AG04449 (cell line): Measurements from ENCODE around the gene KCNJ15.

Experiments used
- CTCF ChIA-PET: fragments of 350-600 bp; formaldehyde crosslinking; extraction: SDS; loops from one replicate; lab custom pipeline; 2021; ENCODE audit warnings: antibody characterized with exemption; lab: Yijun Ruan, JAX
- POLR2A ChIA-PET: fragments of 400-600, 350-600 bp; formaldehyde crosslinking; extraction: SDS; loops from one replicate; lab custom pipeline; 2020; ENCODE audit warnings: antibody characterized with exemption, inconsistent platforms; lab: Yijun Ruan, JAX
- DNase-seq: peaks from one replicate; pipeline ENCODE4 v3.0.0-alpha.2; 2010; ENCODE audit warnings: low read depth, low spot score
- H3K4me3 ChIP-seq: 2 replicates; pipeline ENCODE4 v1.5.1; 2011; ENCODE audit warnings: low read depth, mild to moderate bottlenecking, control low read depth, low read length
- TF ChIP-seq, protein P1 (sequence below): IDR thresholded peaks from one replicate; pipeline ENCODE4 v1.5.1; 2011; ENCODE audit warnings: mild to moderate bottlenecking, moderate library complexity, low read length, control low read depth, inconsistent platforms; ENCODE audit not compliant: insufficient read depth; ENCODE audit errors: missing control alignments

KCNJ15 gene

DNA sequence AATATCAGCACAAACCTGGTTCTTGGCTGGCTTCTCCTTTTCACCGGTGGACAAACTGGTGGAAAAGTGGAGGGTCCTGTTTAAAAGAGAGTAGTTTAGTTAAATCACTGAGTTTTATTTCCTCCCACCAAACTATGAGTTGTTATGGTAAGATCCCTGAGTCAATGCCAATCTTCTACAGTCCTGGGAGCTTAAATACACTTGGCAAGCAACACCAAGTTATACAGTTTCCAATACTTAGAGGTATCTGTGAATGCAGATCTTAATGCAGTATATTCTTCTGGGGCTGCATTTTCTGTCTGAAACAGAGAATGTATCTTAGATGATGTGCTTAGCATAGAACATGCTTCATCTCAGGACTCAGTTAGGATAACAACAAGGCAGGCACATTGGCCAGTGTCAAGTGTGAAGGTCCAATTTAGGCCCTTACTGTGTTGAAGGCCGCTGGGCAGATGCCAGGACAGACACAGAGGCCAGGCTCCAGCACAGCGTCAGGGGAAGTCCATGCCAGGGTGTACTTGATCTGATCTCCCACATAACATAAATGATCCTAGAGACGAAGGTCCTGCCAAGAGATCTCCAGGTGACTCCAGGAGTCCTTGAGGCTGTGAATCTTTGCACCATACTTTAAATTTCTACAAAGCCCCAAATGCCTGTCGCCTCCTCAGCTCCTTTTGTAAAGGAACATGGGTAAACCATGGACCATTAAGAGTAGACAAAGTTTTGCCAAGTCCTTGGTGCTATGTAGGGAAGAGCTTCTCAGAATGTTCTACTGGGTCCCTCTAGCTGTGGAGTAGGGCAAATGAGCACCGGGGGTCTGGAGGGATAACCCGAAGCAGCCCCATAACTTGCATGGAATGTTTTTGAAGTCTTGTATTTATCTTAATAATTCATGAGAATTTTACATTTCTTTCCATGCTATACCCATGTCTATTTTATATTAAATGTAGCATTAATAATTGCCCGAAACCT lies 76.8 kb downstream of the KCNJ15 start:
- H3K4me3 ChIP-seq, result no peak overlapping the region
- no peak for DNase-seq
- TF ChIP-seq, protein P1, sequence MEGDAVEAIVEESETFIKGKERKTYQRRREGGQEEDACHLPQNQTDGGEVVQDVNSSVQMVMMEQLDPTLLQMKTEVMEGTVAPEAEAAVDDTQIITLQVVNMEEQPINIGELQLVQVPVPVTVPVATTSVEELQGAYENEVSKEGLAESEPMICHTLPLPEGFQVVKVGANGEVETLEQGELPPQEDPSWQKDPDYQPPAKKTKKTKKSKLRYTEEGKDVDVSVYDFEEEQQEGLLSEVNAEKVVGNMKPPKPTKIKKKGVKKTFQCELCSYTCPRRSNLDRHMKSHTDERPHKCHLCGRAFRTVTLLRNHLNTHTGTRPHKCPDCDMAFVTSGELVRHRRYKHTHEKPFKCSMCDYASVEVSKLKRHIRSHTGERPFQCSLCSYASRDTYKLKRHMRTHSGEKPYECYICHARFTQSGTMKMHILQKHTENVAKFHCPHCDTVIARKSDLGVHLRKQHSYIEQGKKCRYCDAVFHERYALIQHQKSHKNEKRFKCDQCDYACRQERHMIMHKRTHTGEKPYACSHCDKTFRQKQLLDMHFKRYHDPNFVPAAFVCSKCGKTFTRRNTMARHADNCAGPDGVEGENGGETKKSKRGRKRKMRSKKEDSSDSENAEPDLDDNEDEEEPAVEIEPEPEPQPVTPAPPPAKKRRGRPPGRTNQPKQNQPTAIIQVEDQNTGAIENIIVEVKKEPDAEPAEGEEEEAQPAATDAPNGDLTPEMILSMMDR, result peak; percentile 22
- ChIA-PET POLR2A (no interaction called here), CTCF (interaction anchor here (0.7 to 2.7 kb wide), 13 partner anchors 9 to 643 kb away, joined by 3 to 19 read pairs (median 5); no protein-coding TSS in a partner anchor)

DNA sequence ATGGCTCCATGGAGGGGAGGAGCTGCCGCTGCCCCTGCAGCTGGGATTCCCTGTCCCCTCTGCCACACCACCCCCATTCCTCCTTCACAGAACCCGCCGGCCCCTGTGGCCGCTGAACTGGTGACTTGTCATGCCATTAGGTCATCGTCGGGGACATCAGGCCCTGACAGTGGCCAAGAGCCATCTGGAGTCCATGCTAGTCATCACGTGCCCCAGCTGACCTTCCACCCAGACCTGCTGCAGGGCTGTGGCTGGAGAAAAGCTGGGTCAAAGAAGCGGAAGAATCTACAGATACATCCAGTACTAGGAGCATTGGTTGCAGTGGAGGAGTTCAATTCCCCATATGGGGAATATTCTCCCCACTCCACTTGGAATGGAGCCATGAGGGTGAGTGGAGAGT lies 78.1 kb downstream of the KCNJ15 start:
- TF ChIP-seq, protein P1, result no peak
- no peak overlapping the region for H3K4me3 ChIP-seq
- POLR2A ChIA-PET, result no interaction called here
- no peak for DNase-seq
- CTCF ChIA-PET, result interaction anchor here (1.0 to 2.7 kb wide), 4 partner anchors 9 to 118 kb away, joined by 3 to 8 read pairs (median 6); no protein-coding TSS in a partner anchor

DNA sequence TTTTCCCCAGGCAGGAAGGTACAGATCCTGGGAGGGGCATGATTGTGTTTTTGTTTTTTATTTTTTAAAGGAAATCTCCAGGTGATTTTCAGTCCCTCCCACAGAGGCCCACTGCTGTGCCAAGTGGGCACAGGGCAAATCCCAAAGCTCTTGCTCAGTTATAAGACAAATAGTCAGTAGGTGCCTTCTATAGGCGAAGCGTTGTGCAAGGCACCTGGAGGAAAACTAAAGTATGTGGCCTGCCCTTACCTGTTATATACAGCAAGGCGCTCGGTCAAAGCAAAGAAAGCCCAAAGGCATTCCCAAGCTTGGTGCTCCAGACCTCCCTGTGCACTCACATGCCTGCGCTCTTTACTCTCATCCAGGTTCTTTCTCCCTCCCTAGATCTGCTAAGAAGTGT lies 81.0 kb downstream of the KCNJ15 start:
- ChIA-PET POLR2A (no interaction called here), CTCF (interaction anchor here (1.0 to 1.9 kb wide), 4 partner anchors 10 to 15 kb away, joined by 3 to 5 read pairs (median 4); no protein-coding TSS in a partner anchor)
- no peak for DNase-seq
- TF ChIP-seq, protein P1, result no peak
- no peak overlapping the region for H3K4me3 ChIP-seq

DNA sequence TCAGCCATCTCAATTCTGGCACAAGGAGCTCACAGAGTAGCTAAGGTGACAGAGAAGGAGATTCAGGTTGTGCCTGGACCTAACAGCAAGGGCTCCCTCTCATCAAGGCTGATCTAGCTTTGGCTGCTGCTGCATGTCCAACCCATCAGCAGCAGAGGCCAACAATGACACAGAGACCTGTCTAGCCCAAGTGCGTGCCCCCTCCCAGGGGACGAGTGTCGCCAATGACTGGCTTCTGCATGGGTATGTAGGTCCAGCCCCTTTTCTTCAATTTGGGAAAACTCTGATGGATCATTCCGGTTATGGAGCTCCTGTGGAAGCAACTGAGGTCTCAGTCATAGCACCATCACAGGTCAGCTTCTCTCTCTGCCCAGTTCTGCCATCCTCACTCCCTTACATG lies 83.3 kb downstream of the KCNJ15 start:
- DNase-seq, result no peak
- ChIA-PET CTCF (interaction anchor here (1.0 to 1.4 kb wide), 3 partner anchors 11 to 170 kb away, joined by 3 to 4 read pairs (median 3); no protein-coding TSS in a partner anchor), POLR2A (no interaction called here)
- H3K4me3 ChIP-seq, result no peak overlapping the region
- TF ChIP-seq, protein P1, result no peak

DNA sequence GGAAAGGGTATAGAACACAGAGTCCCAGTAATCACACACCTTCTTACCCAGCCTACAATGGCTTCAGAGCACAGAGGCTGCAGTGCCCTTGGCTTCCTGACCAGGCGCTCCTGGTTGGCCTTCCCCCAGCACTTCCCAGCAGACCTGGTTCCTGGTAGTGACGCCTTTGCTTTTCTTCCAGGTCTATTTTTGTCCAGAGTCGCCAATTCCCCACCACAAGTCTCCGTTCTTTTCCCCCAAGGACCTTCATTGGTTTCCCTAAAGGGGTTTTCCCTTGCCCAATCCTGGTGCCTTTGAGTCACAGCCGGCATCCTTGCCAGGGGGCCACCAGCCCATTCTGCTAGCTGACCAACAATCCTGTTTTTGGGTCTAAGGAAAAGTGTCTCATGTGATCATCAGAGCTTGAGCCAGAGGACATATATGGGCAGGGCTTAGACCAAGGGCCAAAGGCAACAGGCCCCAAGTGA lies 84.8 kb downstream of the KCNJ15 start:
- DNase-seq, result no peak
- ChIA-PET POLR2A (no interaction called here), CTCF (interaction anchor here (1.6 to 2.7 kb wide), 3 partner anchors 11 to 123 kb away, joined by 4 to 18 read pairs (median 8); no protein-coding TSS in a partner anchor)
- no peak overlapping the region for H3K4me3 ChIP-seq
- TF ChIP-seq, protein P1, result no peak

DNA sequence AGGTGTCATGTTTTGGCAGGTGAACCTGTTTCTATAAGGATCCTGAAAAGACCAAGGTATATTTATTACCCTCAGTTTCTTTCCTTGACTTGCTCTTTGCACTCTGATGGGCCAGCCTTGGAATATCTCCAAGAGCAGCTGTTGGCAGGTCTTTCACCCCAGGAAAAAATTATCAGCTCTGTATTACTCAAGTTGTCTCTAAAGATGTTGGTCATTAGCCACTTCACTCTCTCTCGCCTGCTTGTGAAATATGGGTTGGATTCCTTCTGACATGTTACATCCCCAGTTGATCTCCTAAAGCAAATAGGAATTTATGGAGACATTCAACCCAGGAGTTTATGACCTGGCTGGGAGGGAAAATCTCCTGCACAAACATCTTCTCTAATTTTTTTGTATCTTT lies 85.9 kb downstream of the KCNJ15 start:
- CTCF ChIA-PET, result interaction anchor here (1.1 to 2.7 kb wide), 9 partner anchors 9 to 668 kb away, joined by 3 to 18 read pairs (median 7); no protein-coding TSS in a partner anchor
- POLR2A ChIA-PET, result interaction anchor here (1.0 kb wide), 1 partner anchor 14 kb away, joined by 3 read pairs; no protein-coding TSS in a partner anchor
- TF ChIP-seq, protein P1, result no peak
- no peak for DNase-seq
- H3K4me3 ChIP-seq, result no peak overlapping the region
